Tibial artery (tissue), 4 donors: Measurements from ENCODE around the gene CREB1.

Experiments
- DNase-seq, 2 donors: peaks; one replicate each; pipeline ENCODE4 v3.0.0-alpha.2; 2019
- H3K27ac ChIP-seq, 2 donors: fragments of 200-600 bp; sonication (generic) in 1 of 2; 1 replicate in 1 of 2; 2 replicates in 1 of 2; pipeline ENCODE4 v1.5.1; 2018 to 2019; ENCODE audit warnings: mild to moderate bottlenecking in 1 of 2
- H3K27me3 ChIP-seq, 2 donors: fragments of 200-600 bp; sonication (generic) in 1 of 2; one replicate each; pipeline versions ENCODE4 v1.5.1 to v1.6.0; 2016 to 2019
- H3K36me3 ChIP-seq, 3 donors: fragments of 200-600 bp; sonication (generic) in 2 of 3; one replicate each; pipeline ENCODE4 v1.5.1; 2016 to 2019; ENCODE audit warnings: mild to moderate bottlenecking in 2 of 3
- H3K4me1 ChIP-seq, 4 donors: fragments of 200-600 bp; sonication (generic) in 2 of 4; 1 replicate in 3 of 4; 2 replicates in 1 of 4; pipeline ENCODE4 v1.5.1; 2016 to 2019
- H3K4me3 ChIP-seq, 2 donors: fragments of 200-600 bp; sonication (generic) in 1 of 2; 1 replicate in 1 of 2; 2 replicates in 1 of 2; pipeline ENCODE4 v1.5.1; 2018 to 2019; ENCODE audit warnings: mild to moderate bottlenecking in 2 of 2
- H3K9me3 ChIP-seq, 3 donors: fragments of 200-600 bp; sonication (generic) in 1 of 3; one replicate each; pipeline ENCODE4 v1.5.1; 2016 to 2019
- intact Hi-C: fragments of 100-400 bp; cut with DNase I; formaldehyde crosslinking; loops from one replicate; pipeline ENCODE4 v1.15.0; 2023; ENCODE audit warnings: low total_unique reads
- TF ChIP-seq, protein P1 (sequence below), 2 experiments: fragments of 200-600 bp in 1 of 2; fragments of 450-650 bp in 1 of 2; IDR thresholded peaks; one replicate each; pipeline ENCODE4 v1.5.1; 2017 to 2019; ENCODE audit warnings: antibody characterized with exemption in 2 of 2, mild to moderate bottlenecking in 1 of 2, moderate library complexity in 1 of 2

Gene CREB1

GRCh38 chr2:207529330-207530159 lies at the start of gene CREB1:
Gene CREB1 (plus strand): TSS chr2:207529962. CDS start chr2:207555636, 25,674 bp downstream.
- H3K27ac ChIP-seq = peak within 1 kb of the TSS; percentile 93 to 96
- peak; percentile 98 to 99 for DNase-seq
- peaks cover 0 to 37% (median 21%) of the 10 kb centered on the region in 4 donors for H3K4me1 ChIP-seq
- TF ChIP-seq, protein P1, sequence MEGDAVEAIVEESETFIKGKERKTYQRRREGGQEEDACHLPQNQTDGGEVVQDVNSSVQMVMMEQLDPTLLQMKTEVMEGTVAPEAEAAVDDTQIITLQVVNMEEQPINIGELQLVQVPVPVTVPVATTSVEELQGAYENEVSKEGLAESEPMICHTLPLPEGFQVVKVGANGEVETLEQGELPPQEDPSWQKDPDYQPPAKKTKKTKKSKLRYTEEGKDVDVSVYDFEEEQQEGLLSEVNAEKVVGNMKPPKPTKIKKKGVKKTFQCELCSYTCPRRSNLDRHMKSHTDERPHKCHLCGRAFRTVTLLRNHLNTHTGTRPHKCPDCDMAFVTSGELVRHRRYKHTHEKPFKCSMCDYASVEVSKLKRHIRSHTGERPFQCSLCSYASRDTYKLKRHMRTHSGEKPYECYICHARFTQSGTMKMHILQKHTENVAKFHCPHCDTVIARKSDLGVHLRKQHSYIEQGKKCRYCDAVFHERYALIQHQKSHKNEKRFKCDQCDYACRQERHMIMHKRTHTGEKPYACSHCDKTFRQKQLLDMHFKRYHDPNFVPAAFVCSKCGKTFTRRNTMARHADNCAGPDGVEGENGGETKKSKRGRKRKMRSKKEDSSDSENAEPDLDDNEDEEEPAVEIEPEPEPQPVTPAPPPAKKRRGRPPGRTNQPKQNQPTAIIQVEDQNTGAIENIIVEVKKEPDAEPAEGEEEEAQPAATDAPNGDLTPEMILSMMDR (IDR thresholded peaks at IDR 0.05) = peak in 1 of 2 experiments; percentile 8
- no peaks in the 10 kb centered on the region for H3K27me3 ChIP-seq
- H3K36me3 ChIP-seq = no peaks in the 10 kb centered on the region
- intact Hi-C loops = loop anchor here (5.0 kb wide), 1 partner anchor 98 kb away; the partner anchor contains the start of gene METTL21A
- no peaks in the 10 kb centered on the region for H3K9me3 ChIP-seq
- H3K4me3 ChIP-seq = peak within 1 kb of the TSS; percentile 70 to 84

- Histone ChIP-seq H3K36me3 (no peaks in the 10 kb centered on the region), H3K4me1 (peaks cover 0 to 34% (median 2%) of the 10 kb centered on the region in 4 donors), H3K27ac (no peak overlapping the region), H3K27me3 (no peaks in the 10 kb centered on the region), H3K9me3 (no peaks in the 10 kb centered on the region), H3K4me3 (no peak overlapping the region)
- TF ChIP-seq, protein P1 (IDR thresholded peaks at IDR 0.05) = no peak
- no peak for DNase-seq
- intact Hi-C loops = no loop called here
These were observed 49.2 kb upstream of the CREB1 start for GRCh38 chr2:207480521-207481040.

- H3K9me3 ChIP-seq = no peaks in the 10 kb centered on the region
- H3K4me1 ChIP-seq = peaks cover 0 to 34% (median 2%) of the 10 kb centered on the region in 4 donors
- no peak for DNase-seq
- H3K27ac ChIP-seq = no peak overlapping the region
- TF ChIP-seq, protein P1 (IDR thresholded peaks at IDR 0.05) = no peak
- H3K36me3 ChIP-seq = no peaks in the 10 kb centered on the region
- intact Hi-C loops = no loop called here
- H3K27me3 ChIP-seq = no peaks in the 10 kb centered on the region
- no peak overlapping the region for H3K4me3 ChIP-seq
These were observed 47.8 kb upstream of the CREB1 start for GRCh38 chr2:207481924-207482323.

GRCh38 chr2:207482630-207483029 lies 47.1 kb upstream of the CREB1 start:
- no peaks in the 10 kb centered on the region for H3K36me3 ChIP-seq
- DNase-seq = no peak
- intact Hi-C loops = no loop called here

GRCh38 chr2:207483066-207483465 lies 46.7 kb upstream of the CREB1 start:
- intact Hi-C loops = no loop called here

More at GRCh38 chr2:207482630-207483029, 47.1 kb upstream of the CREB1 start:
- H3K4me3 ChIP-seq = no peak overlapping the region
- TF ChIP-seq, protein P1 (IDR thresholded peaks at IDR 0.05) = no peak
- H3K9me3 ChIP-seq = no peaks in the 10 kb centered on the region
- no peaks in the 10 kb centered on the region for H3K27me3 ChIP-seq
- H3K4me1 ChIP-seq = peaks cover 0 to 34% (median 2%) of the 10 kb centered on the region in 4 donors
- H3K27ac ChIP-seq = no peak overlapping the region

More at GRCh38 chr2:207483066-207483465, 46.7 kb upstream of the CREB1 start:
- H3K4me3 ChIP-seq = no peak overlapping the region
- H3K36me3 ChIP-seq = no peaks in the 10 kb centered on the region
- TF ChIP-seq, protein P1 (IDR thresholded peaks at IDR 0.05) = no peak
- no peak for DNase-seq
- H3K27me3 ChIP-seq = no peaks in the 10 kb centered on the region
- H3K9me3 ChIP-seq = no peaks in the 10 kb centered on the region
- peaks cover 0 to 34% (median 2%) of the 10 kb centered on the region in 4 donors for H3K4me1 ChIP-seq
- no peak overlapping the region for H3K27ac ChIP-seq
